ENCODE measurements around the gene CD93. TPM values are rescaled to one million over a fixed set of nuclear protein-coding genes. Genes with fewer than 3 reads are reported as not detected.
A peak's percentile ranks its signal among the peaks of the same experiment; 100 is the strongest.

The CD93 gene
- total RNA-seq, 1 donor from 2014 or later: 3.4 TPM

GRCh38 chr20:23111307-23111943 is 25.3 kb upstream of the CD93 start:
- no peak overlapping the region for H3K27ac Mint-ChIP-seq (ENCODE audit: unreplicated experiment)
- H3K9me3 Mint-ChIP-seq (ENCODE audit: low read depth): no peaks in the 10 kb centered on the region
- peaks cover 8% of the 10 kb centered on the region for H3K4me1 Mint-ChIP-seq (ENCODE audit: low read depth)
- no peaks in the 10 kb centered on the region for H3K36me3 Mint-ChIP-seq (ENCODE audit: low read depth)
- H3K4me3 Mint-ChIP-seq (ENCODE audit: unreplicated experiment): no peak overlapping the region
- no peak for DNase-seq (ENCODE audit: low spot score)
- no peak for TF ChIP-seq CTCF (IDR thresholded peaks at IDR 0.05)
- no peaks in the 10 kb centered on the region for H3K27me3 Mint-ChIP-seq (ENCODE audit: low read depth)

GRCh38 chr20:23108871-23109270 is 22.7 kb upstream of the CD93 start:
- TF ChIP-seq CTCF (IDR thresholded peaks at IDR 0.05): no peak
- no peak overlapping the region for H3K27ac Mint-ChIP-seq (ENCODE audit: unreplicated experiment)
- no peaks in the 10 kb centered on the region for H3K27me3 Mint-ChIP-seq (ENCODE audit: low read depth)
- H3K4me3 Mint-ChIP-seq (ENCODE audit: unreplicated experiment): no peak overlapping the region
- H3K9me3 Mint-ChIP-seq (ENCODE audit: low read depth): no peaks in the 10 kb centered on the region
- DNase-seq (ENCODE audit: low spot score): no peak
- H3K4me1 Mint-ChIP-seq (ENCODE audit: low read depth): peaks cover 5% of the 10 kb centered on the region
- H3K36me3 Mint-ChIP-seq (ENCODE audit: low read depth): no peaks in the 10 kb centered on the region

- H3K4me3 Mint-ChIP-seq (ENCODE audit: unreplicated experiment): no peak overlapping the region
- no peaks in the 10 kb centered on the region for H3K36me3 Mint-ChIP-seq (ENCODE audit: low read depth)
- no peak for DNase-seq (ENCODE audit: low spot score)
- H3K27ac Mint-ChIP-seq (ENCODE audit: unreplicated experiment): no peak overlapping the region
- H3K9me3 Mint-ChIP-seq (ENCODE audit: low read depth): no peaks in the 10 kb centered on the region
- peaks cover 10% of the 10 kb centered on the region for H3K4me1 Mint-ChIP-seq (ENCODE audit: low read depth)
- no peak for TF ChIP-seq CTCF (IDR thresholded peaks at IDR 0.05)
- no peaks in the 10 kb centered on the region for H3K27me3 Mint-ChIP-seq (ENCODE audit: low read depth)
These were observed 21.3 kb upstream of the CD93 start for GRCh38 chr20:23107466-23107865.

GRCh38 chr20:23106271-23106851 is 20.2 kb upstream of the CD93 start:
- H3K27ac Mint-ChIP-seq (ENCODE audit: unreplicated experiment): no peak overlapping the region
- H3K4me1 Mint-ChIP-seq (ENCODE audit: low read depth): peaks cover 10% of the 10 kb centered on the region
- H3K27me3 Mint-ChIP-seq (ENCODE audit: low read depth): no peaks in the 10 kb centered on the region
- H3K36me3 Mint-ChIP-seq (ENCODE audit: low read depth): no peaks in the 10 kb centered on the region
- no peak overlapping the region for H3K4me3 Mint-ChIP-seq (ENCODE audit: unreplicated experiment)
- DNase-seq (ENCODE audit: low spot score): peak; percentile 28
- no peak for TF ChIP-seq CTCF (IDR thresholded peaks at IDR 0.05)
- no peaks in the 10 kb centered on the region for H3K9me3 Mint-ChIP-seq (ENCODE audit: low read depth)

- Mint-ChIP-seq H3K9me3 (ENCODE audit: low read depth) (no peaks in the 10 kb centered on the region), H3K4me3 (ENCODE audit: unreplicated experiment) (no peak overlapping the region), H3K27ac (ENCODE audit: unreplicated experiment) (no peak overlapping the region), H3K36me3 (ENCODE audit: low read depth) (no peaks in the 10 kb centered on the region), H3K27me3 (ENCODE audit: low read depth) (no peaks in the 10 kb centered on the region), H3K4me1 (ENCODE audit: low read depth) (peaks cover 10% of the 10 kb centered on the region)
- peak; percentile 62 for DNase-seq (ENCODE audit: low spot score)
- no peak for TF ChIP-seq CTCF (IDR thresholded peaks at IDR 0.05)
These were observed 19.1 kb upstream of the CD93 start for GRCh38 chr20:23105193-23105592.
